ENCODE measurements around the gene CD248. TPM values are rescaled to one million over a fixed set of nuclear protein-coding genes. Genes with fewer than 3 reads are reported as not detected.

The CD248 gene
- total RNA-seq, 1 experiment from 2014 or later: 0.15 TPM

DNA sequence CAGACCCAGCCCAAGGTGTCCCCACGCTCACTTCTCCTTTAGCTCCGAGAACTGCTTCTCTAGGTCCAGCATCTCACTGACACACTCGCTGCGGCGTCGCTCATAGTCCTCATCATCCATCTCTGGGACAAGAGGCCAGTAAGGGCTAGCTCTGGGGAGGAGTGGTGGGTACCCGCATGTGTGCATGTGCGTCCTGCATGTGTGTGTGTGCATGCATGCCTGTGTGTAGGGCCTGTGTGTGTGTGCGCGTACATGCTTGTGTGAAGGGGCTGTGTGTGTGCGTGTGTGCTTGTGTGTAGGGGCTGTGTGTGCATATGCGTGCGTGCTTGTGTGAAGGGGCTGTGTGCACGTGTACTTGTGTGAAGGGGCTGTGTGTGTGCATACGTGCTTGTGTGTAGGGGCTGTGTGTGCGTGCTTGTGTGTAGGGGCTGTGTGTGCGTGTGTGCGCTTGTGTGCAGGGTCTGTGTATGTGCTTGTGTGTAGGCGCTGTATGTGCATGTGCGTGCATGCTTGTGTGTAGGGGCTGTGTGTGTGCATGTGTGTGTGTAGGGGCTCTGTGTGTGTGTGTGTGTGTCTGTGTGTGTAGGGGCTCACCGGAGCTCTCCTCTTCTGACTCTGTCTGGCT, 24.8 kb upstream of the CD248 start:
- no peak for DNase-seq (ENCODE audit: low read depth, low spot score)
- ATAC-seq: no peak
- Histone ChIP-seq H3K27me3 (ENCODE audit: control insufficient read depth, insufficient read depth, low read length) (no peaks in the 10 kb centered on the region), H3K4me3 (ENCODE audit: low read depth in 2 of 2, low read length in 2 of 2) (no peak overlapping the region), H3K36me3 (ENCODE audit: control insufficient read depth, insufficient read depth, low read length) (peaks cover 6% of the 10 kb centered on the region; the same call in 1 of the 2 replicates), H3K27ac (ENCODE audit: low read length) (no peak overlapping the region), H3K9me3 (ENCODE audit: control insufficient read depth, insufficient read depth, low read depth, low read length) (no peaks in the 10 kb centered on the region), H3K4me1 (ENCODE audit: control insufficient read depth, insufficient read depth, low read length) (peaks cover 48% of the 10 kb centered on the region)
- ChIA-PET POLR2A (interaction anchor here (1.5 kb wide), 1 partner anchor 52 kb away, joined by 9 read pairs; the partner anchor contains the start of gene YIF1A), CTCF (no interaction called here)
- TF ChIP-seq TCF7L2 (IDR thresholded peaks at IDR 0.05; ENCODE audit: low read depth, low read length): no peak
- TF ChIP-seq POLR2AphosphoS5 (IDR thresholded peaks at IDR 0.05; ENCODE audit: low read depth, low read length): no peak
- no peak for TF ChIP-seq SIN3A (IDR thresholded peaks at IDR 0.05; ENCODE audit: borderline replicate concordance, insufficient read depth, low read depth, low read length)
- TF ChIP-seq, protein P1, sequence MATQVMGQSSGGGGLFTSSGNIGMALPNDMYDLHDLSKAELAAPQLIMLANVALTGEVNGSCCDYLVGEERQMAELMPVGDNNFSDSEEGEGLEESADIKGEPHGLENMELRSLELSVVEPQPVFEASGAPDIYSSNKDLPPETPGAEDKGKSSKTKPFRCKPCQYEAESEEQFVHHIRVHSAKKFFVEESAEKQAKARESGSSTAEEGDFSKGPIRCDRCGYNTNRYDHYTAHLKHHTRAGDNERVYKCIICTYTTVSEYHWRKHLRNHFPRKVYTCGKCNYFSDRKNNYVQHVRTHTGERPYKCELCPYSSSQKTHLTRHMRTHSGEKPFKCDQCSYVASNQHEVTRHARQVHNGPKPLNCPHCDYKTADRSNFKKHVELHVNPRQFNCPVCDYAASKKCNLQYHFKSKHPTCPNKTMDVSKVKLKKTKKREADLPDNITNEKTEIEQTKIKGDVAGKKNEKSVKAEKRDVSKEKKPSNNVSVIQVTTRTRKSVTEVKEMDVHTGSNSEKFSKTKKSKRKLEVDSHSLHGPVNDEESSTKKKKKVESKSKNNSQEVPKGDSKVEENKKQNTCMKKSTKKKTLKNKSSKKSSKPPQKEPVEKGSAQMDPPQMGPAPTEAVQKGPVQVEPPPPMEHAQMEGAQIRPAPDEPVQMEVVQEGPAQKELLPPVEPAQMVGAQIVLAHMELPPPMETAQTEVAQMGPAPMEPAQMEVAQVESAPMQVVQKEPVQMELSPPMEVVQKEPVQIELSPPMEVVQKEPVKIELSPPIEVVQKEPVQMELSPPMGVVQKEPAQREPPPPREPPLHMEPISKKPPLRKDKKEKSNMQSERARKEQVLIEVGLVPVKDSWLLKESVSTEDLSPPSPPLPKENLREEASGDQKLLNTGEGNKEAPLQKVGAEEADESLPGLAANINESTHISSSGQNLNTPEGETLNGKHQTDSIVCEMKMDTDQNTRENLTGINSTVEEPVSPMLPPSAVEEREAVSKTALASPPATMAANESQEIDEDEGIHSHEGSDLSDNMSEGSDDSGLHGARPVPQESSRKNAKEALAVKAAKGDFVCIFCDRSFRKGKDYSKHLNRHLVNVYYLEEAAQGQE (IDR thresholded peaks at IDR 0.05; ENCODE audit: insufficient read depth in 1 of 2, low read depth in 2 of 2, low read length in 1 of 2): no peak
- in situ Hi-C loops (cut with HindIII; ENCODE audit: low pct_unique_long_range_greater_than_20kb, low sequenced_read_pairs): no loop called here
- intact Hi-C loops (cut with micrococcal nuclease; ENCODE audit: unreplicated experiment): no loop called here
- no TSS peak for BruUV-seq (replicated peaks)

- Histone ChIP-seq H3K4me3 (ENCODE audit: low read depth in 2 of 2, low read length in 2 of 2) (no peak overlapping the region), H3K36me3 (ENCODE audit: control insufficient read depth, insufficient read depth, low read length) (peaks cover 6% of the 10 kb centered on the region; the same call in 1 of the 2 replicates), H3K27me3 (ENCODE audit: control insufficient read depth, insufficient read depth, low read length) (no peaks in the 10 kb centered on the region), H3K9me3 (ENCODE audit: control insufficient read depth, insufficient read depth, low read depth, low read length) (no peaks in the 10 kb centered on the region), H3K4me1 (ENCODE audit: control insufficient read depth, insufficient read depth, low read length) (peaks cover 44% of the 10 kb centered on the region), H3K27ac (ENCODE audit: low read length) (no peak overlapping the region)
- no peak for ATAC-seq
- intact Hi-C loops (cut with micrococcal nuclease; ENCODE audit: unreplicated experiment) (no loop called here), in situ Hi-C loops (cut with HindIII; ENCODE audit: low pct_unique_long_range_greater_than_20kb, low sequenced_read_pairs) (no loop called here)
- no peak for DNase-seq (ENCODE audit: low read depth, low spot score)
- CTCF ChIA-PET: no interaction called here
- no peak for TF ChIP-seq SIN3A (IDR thresholded peaks at IDR 0.05; ENCODE audit: borderline replicate concordance, insufficient read depth, low read depth, low read length)
- TF ChIP-seq, protein P2, sequence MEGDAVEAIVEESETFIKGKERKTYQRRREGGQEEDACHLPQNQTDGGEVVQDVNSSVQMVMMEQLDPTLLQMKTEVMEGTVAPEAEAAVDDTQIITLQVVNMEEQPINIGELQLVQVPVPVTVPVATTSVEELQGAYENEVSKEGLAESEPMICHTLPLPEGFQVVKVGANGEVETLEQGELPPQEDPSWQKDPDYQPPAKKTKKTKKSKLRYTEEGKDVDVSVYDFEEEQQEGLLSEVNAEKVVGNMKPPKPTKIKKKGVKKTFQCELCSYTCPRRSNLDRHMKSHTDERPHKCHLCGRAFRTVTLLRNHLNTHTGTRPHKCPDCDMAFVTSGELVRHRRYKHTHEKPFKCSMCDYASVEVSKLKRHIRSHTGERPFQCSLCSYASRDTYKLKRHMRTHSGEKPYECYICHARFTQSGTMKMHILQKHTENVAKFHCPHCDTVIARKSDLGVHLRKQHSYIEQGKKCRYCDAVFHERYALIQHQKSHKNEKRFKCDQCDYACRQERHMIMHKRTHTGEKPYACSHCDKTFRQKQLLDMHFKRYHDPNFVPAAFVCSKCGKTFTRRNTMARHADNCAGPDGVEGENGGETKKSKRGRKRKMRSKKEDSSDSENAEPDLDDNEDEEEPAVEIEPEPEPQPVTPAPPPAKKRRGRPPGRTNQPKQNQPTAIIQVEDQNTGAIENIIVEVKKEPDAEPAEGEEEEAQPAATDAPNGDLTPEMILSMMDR (IDR thresholded peaks at IDR 0.05): no peak
- no peak for TF ChIP-seq TCF7L2 (IDR thresholded peaks at IDR 0.05; ENCODE audit: low read depth, low read length)
- TF ChIP-seq, protein P1 (IDR thresholded peaks at IDR 0.05; ENCODE audit: insufficient read depth in 1 of 2, low read depth in 2 of 2, low read length in 1 of 2): no peak
- TF ChIP-seq POLR2AphosphoS5 (IDR thresholded peaks at IDR 0.05; ENCODE audit: low read depth, low read length): no peak
- BruUV-seq (replicated peaks): no TSS peak
- POLR2A ChIA-PET: interaction anchor here (0.7 kb wide), 1 partner anchor 81 kb away, joined by 3 read pairs; no protein-coding TSS in a partner anchor
These were observed 24.0 kb upstream of the CD248 start for GRCh38 chr11:66340596-66341501.

Measured in Panc1 (cell line).